ENCODE measurements around the gene ZSWIM1. TPM values are rescaled to one million over a fixed set of nuclear protein-coding genes. Genes with fewer than 3 reads are reported as not detected.
"Not testable (repeated sequence)": the region's sequence is repeated elsewhere in the genome, so short reads cannot be mapped to it uniquely, and the experiment has no call there.

Gene ZSWIM1
- total RNA-seq, 1 donor = 10.1 TPM

- H3K9me3 ChIP-seq (ENCODE audit: low read depth, low read length) = no peaks in the 10 kb centered on the region
- H3K4me3 ChIP-seq (ENCODE audit: low read length) = no peak overlapping the region
- H3K27me3 ChIP-seq (ENCODE audit: insufficient read depth, low read length) = no peaks in the 10 kb centered on the region
- H3K4me1 ChIP-seq (ENCODE audit: insufficient read depth, low read length) = peaks cover 14% of the 10 kb centered on the region
Measured at GRCh38 chr20:45919542-45920399, 38.7 kb downstream of the ZSWIM1 start.

GRCh38 chr20:45920462-45921336 lies 39.7 kb downstream of the ZSWIM1 start:
- peaks cover 7% of the 10 kb centered on the region for H3K4me1 ChIP-seq (ENCODE audit: insufficient read depth, low read length)
- H3K9me3 ChIP-seq (ENCODE audit: low read depth, low read length) = no peaks in the 10 kb centered on the region
- H3K27me3 ChIP-seq (ENCODE audit: insufficient read depth, low read length) = no peaks in the 10 kb centered on the region
- H3K4me3 ChIP-seq (ENCODE audit: low read length) = no peak overlapping the region

- Histone ChIP-seq H3K9me3 (ENCODE audit: low read depth, low read length) (no peaks in the 10 kb centered on the region), H3K4me3 (ENCODE audit: low read length) (no peak overlapping the region), H3K27me3 (ENCODE audit: insufficient read depth, low read length) (no peaks in the 10 kb centered on the region), H3K4me1 (ENCODE audit: insufficient read depth, low read length) (peaks cover 7% of the 10 kb centered on the region)
Measured at GRCh38 chr20:45921337-45922189, 40.5 kb downstream of the ZSWIM1 start.

- peaks cover 7% of the 10 kb centered on the region for H3K4me1 ChIP-seq (ENCODE audit: insufficient read depth, low read length)
- no peaks in the 10 kb centered on the region for H3K9me3 ChIP-seq (ENCODE audit: low read depth, low read length)
- H3K4me3 ChIP-seq (ENCODE audit: low read length) = no peak overlapping the region
- H3K27me3 ChIP-seq (ENCODE audit: insufficient read depth, low read length) = no peaks in the 10 kb centered on the region
Measured at GRCh38 chr20:45924391-45925261, 43.6 kb downstream of the ZSWIM1 start.

GRCh38 chr20:45925821-45926506 lies 44.9 kb downstream of the ZSWIM1 start:
- H3K27me3 ChIP-seq (ENCODE audit: insufficient read depth, low read length) = no peaks in the 10 kb centered on the region

GRCh38 chr20:45926731-45927070 lies 45.7 kb downstream of the ZSWIM1 start:
- H3K9me3 ChIP-seq (ENCODE audit: low read depth, low read length) = no peaks in the 10 kb centered on the region
- no peaks in the 10 kb centered on the region for H3K27me3 ChIP-seq (ENCODE audit: insufficient read depth, low read length)
- no peak overlapping the region for H3K4me3 ChIP-seq (ENCODE audit: low read length)
- peaks cover 4% of the 10 kb centered on the region for H3K4me1 ChIP-seq (ENCODE audit: insufficient read depth, low read length)

More at GRCh38 chr20:45925821-45926506, 44.9 kb downstream of the ZSWIM1 start:
- Histone ChIP-seq H3K4me1 (ENCODE audit: insufficient read depth, low read length) (peaks cover 4% of the 10 kb centered on the region), H3K9me3 (ENCODE audit: low read depth, low read length) (no peaks in the 10 kb centered on the region), H3K4me3 (ENCODE audit: low read length) (no peak overlapping the region)

- H3K4me3 ChIP-seq (ENCODE audit: low read length) = no peak overlapping the region
- H3K9me3 ChIP-seq (ENCODE audit: low read depth, low read length) = no peaks in the 10 kb centered on the region
- H3K4me1 ChIP-seq (ENCODE audit: insufficient read depth, low read length) = peaks cover 4% of the 10 kb centered on the region
- H3K27me3 ChIP-seq (ENCODE audit: insufficient read depth, low read length) = no peaks in the 10 kb centered on the region
Measured at GRCh38 chr20:45927071-45927878, 46.2 kb downstream of the ZSWIM1 start.

- H3K9me3 ChIP-seq (ENCODE audit: low read depth, low read length); H3K4me3 ChIP-seq (ENCODE audit: low read length); H3K27me3 ChIP-seq (ENCODE audit: insufficient read depth, low read length): not testable (repeated sequence)
- H3K4me1 ChIP-seq (ENCODE audit: insufficient read depth, low read length) = peaks cover 20% of the 10 kb centered on the region
Measured at GRCh38 chr20:45931680-45932079, 50.7 kb downstream of the ZSWIM1 start.

GRCh38 chr20:45933266-45934045 lies 52.4 kb downstream of the ZSWIM1 start:
- Histone ChIP-seq H3K9me3 (ENCODE audit: low read depth, low read length) (no peaks in the 10 kb centered on the region), H3K4me3 (ENCODE audit: low read length) (peak overlapping the region; percentile 99), H3K4me1 (ENCODE audit: insufficient read depth, low read length) (peaks cover 35% of the 10 kb centered on the region), H3K27me3 (ENCODE audit: insufficient read depth, low read length) (no peaks in the 10 kb centered on the region)

GRCh38 chr20:45934046-45934585 lies 53.1 kb downstream of the ZSWIM1 start:
- H3K4me3 ChIP-seq (ENCODE audit: low read length) = peak overlapping the region; percentile 99

More at GRCh38 chr20:45934046-45934585, 53.1 kb downstream of the ZSWIM1 start:
- no peaks in the 10 kb centered on the region for H3K9me3 ChIP-seq (ENCODE audit: low read depth, low read length)
- H3K4me1 ChIP-seq (ENCODE audit: insufficient read depth, low read length) = peaks cover 41% of the 10 kb centered on the region
- H3K27me3 ChIP-seq (ENCODE audit: insufficient read depth, low read length) = no peaks in the 10 kb centered on the region

Measured in mononuclear cell (primary cell).